GM23248 (cell line): ENCODE data around the gene TM4SF1.

Experiments used
- EZH2 ChIP-seq: fragments of 200-600 bp; sonication (generic); IDR thresholded peaks from 2 replicates; pipeline ENCODE4 v1.6.1; 2018; ENCODE audit warnings: antibody characterized with exemption, mild to moderate bottlenecking; ENCODE audit not compliant: insufficient read depth, poor library complexity, severe bottlenecking
- EZH2phosphoT487 ChIP-seq: fragments of 200-600 bp; sonication (generic); IDR thresholded peaks from 2 replicates; pipeline ENCODE4 v1.6.1; 2018; ENCODE audit warnings: antibody characterized with exemption, moderate library complexity, mild to moderate bottlenecking, low read depth; ENCODE audit not compliant: insufficient read depth

DNA sequence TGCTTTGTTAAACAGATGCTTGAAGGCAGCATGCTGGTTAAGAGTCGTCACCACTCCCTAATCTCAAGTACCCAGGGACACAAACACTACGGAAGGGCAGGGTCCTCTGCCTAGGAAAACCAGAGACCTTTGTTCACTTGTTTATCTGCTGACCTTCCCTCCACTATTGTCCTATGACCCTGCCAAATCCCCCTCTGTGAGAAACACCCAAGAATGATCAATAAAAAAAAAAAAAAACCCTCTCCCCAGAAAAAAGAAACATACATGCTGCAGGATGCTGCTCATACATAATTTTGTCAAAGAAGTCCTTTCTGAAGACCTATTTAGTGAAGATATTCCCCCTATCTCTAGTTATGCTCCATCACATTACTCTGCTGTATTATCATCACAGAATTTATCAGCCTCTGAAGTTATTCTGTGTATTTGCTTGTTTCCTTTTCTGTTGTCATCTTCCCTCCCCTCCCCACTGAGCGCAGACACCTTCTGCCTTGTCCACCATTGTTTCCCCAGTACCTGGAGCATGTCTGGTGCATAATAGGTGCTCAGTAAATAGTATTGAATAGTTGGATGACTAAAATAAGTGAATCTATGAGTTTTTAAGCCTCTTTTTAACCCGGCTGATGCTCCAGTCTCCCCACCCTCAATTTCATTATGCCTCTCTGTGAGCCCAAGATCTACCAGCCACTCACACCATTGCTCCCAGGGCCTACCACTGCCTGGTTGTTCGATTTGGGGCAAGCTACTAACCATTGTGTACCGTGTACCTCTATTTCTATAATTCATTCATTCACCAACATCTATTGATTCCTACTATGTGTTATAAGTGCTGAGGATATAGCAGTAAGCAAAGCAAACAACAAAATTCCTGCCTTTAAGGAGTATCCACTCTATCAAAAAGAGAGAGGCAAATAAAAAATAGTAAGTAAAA lies 4.0 kb upstream of the TM4SF1 start:
- TF ChIP-seq EZH2 (no peak), EZH2phosphoT487 (no peak)
